ENCODE measurements around the gene CROCC2.

The CROCC2 gene

DNA sequence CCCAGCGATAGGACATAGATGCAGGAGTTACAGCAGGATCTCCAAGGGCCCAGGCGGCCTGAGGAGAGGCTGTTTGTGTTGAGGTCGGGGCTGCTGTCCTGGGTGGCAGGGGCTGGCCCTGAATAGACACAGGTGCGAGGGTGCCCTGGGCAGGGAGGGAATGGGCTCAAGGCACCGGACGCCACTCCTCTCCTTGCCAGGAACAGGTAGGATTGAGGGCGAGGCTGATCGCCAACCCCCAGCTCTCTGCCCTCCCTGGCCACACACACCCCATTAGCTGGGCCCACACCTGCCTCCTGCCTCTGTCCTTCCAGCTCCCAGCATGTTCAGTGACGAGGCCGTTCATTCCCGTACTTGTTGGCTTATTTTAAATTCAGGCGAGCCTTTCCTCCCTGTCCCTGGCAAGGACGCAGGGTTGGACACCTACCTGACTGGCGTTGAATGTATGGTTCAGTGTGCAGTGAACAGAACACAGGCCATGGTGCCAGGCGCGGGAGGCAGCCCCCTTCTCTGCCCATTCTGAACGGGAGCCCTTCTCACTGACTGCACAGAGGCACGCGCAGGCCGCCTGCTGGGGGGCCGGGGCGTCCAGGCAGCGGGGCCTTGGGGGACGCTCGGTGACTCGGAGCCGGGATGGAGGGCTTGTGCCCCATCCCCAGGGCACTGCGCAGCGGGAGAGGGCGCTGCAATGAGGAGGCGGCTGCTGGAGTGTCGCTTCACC, 51.0 kb downstream of the CROCC2 start:
- H3K4me3 ChIP-seq (ENCODE audit: low read depth, low read length): no peak overlapping the region

GRCh38 chr2:240957656-240958365, 51.7 kb downstream of the CROCC2 start:
- no peak overlapping the region for H3K4me3 ChIP-seq (ENCODE audit: low read depth, low read length)
- TF ChIP-seq, protein P1, sequence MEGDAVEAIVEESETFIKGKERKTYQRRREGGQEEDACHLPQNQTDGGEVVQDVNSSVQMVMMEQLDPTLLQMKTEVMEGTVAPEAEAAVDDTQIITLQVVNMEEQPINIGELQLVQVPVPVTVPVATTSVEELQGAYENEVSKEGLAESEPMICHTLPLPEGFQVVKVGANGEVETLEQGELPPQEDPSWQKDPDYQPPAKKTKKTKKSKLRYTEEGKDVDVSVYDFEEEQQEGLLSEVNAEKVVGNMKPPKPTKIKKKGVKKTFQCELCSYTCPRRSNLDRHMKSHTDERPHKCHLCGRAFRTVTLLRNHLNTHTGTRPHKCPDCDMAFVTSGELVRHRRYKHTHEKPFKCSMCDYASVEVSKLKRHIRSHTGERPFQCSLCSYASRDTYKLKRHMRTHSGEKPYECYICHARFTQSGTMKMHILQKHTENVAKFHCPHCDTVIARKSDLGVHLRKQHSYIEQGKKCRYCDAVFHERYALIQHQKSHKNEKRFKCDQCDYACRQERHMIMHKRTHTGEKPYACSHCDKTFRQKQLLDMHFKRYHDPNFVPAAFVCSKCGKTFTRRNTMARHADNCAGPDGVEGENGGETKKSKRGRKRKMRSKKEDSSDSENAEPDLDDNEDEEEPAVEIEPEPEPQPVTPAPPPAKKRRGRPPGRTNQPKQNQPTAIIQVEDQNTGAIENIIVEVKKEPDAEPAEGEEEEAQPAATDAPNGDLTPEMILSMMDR (IDR thresholded peaks at IDR 0.05; ENCODE audit: low read depth, low read length, missing control alignments): no peak
- no peak for DNase-seq (ENCODE audit: low read depth)

More for the DNA sequence above, 51.0 kb downstream of the CROCC2 start:
- no peak for DNase-seq (ENCODE audit: low read depth)
- TF ChIP-seq, protein P1 (IDR thresholded peaks at IDR 0.05; ENCODE audit: low read depth, low read length, missing control alignments): no peak

GRCh38 chr2:240958366-240959213, 52.5 kb downstream of the CROCC2 start:
- no peak overlapping the region for H3K4me3 ChIP-seq (ENCODE audit: low read depth, low read length)
- TF ChIP-seq, protein P1 (IDR thresholded peaks at IDR 0.05; ENCODE audit: low read depth, low read length, missing control alignments): no peak
- no peak for DNase-seq (ENCODE audit: low read depth)

DNA sequence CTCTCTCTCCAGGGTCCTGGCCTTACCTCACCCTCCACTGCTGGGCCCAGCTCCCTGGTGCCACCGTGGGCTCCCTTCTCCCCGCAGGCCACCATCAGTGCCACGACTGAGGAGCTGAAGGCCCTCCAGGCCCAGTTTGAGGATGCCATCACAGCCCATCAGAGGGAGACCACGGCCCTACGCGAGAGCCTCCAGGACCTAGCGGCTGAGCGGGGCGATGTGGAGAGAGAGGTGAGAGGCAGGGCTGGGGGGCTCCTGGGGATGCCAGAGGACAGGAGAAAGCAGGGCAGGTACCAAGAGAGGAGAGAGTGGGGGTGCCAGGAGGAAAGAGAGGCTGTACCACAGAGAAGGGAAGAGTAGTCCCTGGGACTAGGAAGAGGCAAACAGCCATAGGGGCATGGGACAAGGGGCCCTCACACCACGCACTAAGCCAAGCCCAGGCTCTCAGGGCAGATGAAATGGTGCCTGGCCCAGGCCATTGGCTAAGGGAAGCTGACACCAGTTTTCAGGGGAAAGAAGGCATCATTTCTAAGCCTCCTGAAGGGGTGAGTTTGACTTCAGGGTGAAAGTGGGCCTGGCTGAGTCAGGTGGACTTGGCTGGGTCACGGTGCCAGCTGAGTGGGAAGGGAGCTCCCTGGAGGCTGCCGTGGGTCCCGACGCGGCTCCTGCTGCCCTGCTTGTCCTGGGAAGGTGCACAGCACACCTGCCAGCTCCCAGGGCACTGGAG, 53.2 kb downstream of the CROCC2 start:
- TF ChIP-seq, protein P1 (IDR thresholded peaks at IDR 0.05; ENCODE audit: low read depth, low read length, missing control alignments): no peak
- DNase-seq (ENCODE audit: low read depth): no peak
- H3K4me3 ChIP-seq (ENCODE audit: low read depth, low read length): no peak overlapping the region

DNA sequence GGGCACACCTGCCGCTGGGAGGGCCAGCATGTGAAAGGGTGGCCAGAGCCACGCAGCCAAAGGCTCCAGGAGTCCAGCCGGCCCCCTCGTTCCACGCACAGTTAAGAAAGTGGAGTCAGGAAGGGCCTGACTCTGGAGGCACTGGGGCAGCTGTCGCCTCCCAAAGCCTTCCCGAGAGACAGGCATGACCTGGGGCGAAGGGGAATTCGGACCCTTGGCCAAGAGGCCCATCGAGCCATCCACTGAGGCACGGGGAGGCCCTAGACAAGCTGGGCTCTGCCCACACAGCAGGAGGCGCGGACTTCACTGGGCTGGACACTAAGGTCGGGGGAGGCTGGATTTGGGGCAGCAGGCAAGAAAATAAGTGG, 53.8 kb downstream of the CROCC2 start:
- no peak overlapping the region for H3K4me3 ChIP-seq (ENCODE audit: low read depth, low read length)
- DNase-seq (ENCODE audit: low read depth): no peak
- TF ChIP-seq, protein P1 (IDR thresholded peaks at IDR 0.05; ENCODE audit: low read depth, low read length, missing control alignments): no peak

DNA sequence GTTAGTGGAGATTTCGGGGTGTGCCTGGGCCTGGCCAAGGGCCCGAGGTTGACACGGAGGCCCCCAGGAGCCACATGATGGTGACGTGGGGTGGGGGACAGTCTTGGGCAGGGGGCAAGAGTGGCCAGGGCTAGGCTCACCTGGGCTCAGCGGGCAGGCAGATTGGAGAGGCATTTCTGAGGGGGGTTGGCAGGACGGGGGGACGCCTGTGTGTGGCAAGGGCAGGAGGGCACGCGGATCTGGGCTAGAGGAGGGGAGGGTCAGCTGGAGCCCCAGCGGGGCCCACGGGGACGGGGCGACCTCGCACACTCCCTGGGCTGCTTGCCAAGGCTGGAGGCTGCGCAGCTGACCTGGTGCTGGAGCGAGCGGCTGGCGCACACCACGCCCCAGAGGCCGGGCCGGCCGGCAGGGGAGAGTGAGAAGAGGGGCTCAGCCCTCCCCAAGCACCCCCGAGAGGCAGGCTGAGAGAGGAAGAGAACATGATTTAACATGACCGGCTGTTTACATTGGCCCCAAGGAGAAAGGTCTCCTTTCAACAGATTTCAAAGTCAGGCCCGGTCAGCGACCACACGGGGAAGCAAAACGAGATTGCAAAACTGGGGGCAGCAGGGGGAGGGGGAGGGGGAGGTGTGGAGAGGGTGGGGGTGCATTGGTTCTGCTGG, 54.3 kb downstream of the CROCC2 start:
- H3K4me3 ChIP-seq (ENCODE audit: low read depth, low read length): no peak overlapping the region
- TF ChIP-seq, protein P1 (IDR thresholded peaks at IDR 0.05; ENCODE audit: low read depth, low read length, missing control alignments): no peak
- no peak for DNase-seq (ENCODE audit: low read depth)
